Aorta (tissue), 5 donors: ENCODE measurements around the gene PPIE. TPM values are rescaled to one million over a fixed set of nuclear protein-coding genes. Genes with fewer than 3 reads are reported as not detected.
"Not testable (repeated sequence)": the region's sequence is repeated elsewhere in the genome, so short reads cannot be mapped to it uniquely, and the experiment has no call there.

Experiments used
- ATAC-seq: fragments of 200-7000 bp; cut with Tn5 transposase; one replicate; pipeline ENCODE4 v1.9.1; 2022; ENCODE audit warnings: moderate library complexity; ENCODE audit not compliant: low FRiP score
- DNase-seq, 2 donors: peaks; one replicate each; pipeline ENCODE4 v3.0.0-alpha.2; 2020
- H3K27ac ChIP-seq, 2 donors: one replicate each; pipeline ENCODE4 v1.5.1; 2013; ENCODE audit warnings: low read length in 2 of 2, mild to moderate bottlenecking in 2 of 2, moderate library complexity in 2 of 2, control low read depth in 1 of 2, inconsistent platforms in 1 of 2, low read depth in 1 of 2
- H3K27me3 ChIP-seq, 2 donors: one replicate each; pipeline ENCODE4 v1.6.1; 2013; ENCODE audit warnings: control low read depth in 1 of 2, low read length in 1 of 2, mild to moderate bottlenecking in 1 of 2, moderate library complexity in 1 of 2; ENCODE audit not compliant: insufficient read depth in 2 of 2, control insufficient read depth in 1 of 2
- H3K36me3 ChIP-seq, 2 donors: one replicate each; pipeline ENCODE4 v1.6.1; 2013; ENCODE audit warnings: control low read depth in 1 of 2, low read length in 1 of 2, mild to moderate bottlenecking in 1 of 2; ENCODE audit not compliant: insufficient read depth in 2 of 2, control insufficient read depth in 1 of 2
- H3K4me1 ChIP-seq, 2 donors: one replicate each; pipeline ENCODE4 v1.6.1; 2013; ENCODE audit warnings: low read length in 2 of 2, control low read depth in 1 of 2, mild to moderate bottlenecking in 1 of 2, moderate library complexity in 1 of 2; ENCODE audit not compliant: insufficient read depth in 2 of 2, control insufficient read depth in 1 of 2
- H3K4me3 ChIP-seq, 2 donors: one replicate each; pipeline ENCODE4 v1.5.1; 2013; ENCODE audit warnings: low read length in 2 of 2, control low read depth in 1 of 2, mild to moderate bottlenecking in 1 of 2
- H3K9me3 ChIP-seq: one replicate; pipeline ENCODE4 v1.6.1; 2013; ENCODE audit warnings: mild to moderate bottlenecking, low read length; ENCODE audit not compliant: control insufficient read depth
- WGBS, 2 donors: extraction: QIAGEN DNeasy Blood & Tissue Kit; methylation state at CpG; one replicate each; pipeline ENCODE4 v1.1.7; 2013; 5-methylcytosine and 5-hydroxymethylcytosine counted together
- intact Hi-C, 2 donors: fragments of 100-400 bp; cut with DNase I; formaldehyde crosslinking; loops; one replicate each; pipeline versions ENCODE4 v1.14.2 to v1.15.0; 2022
- polyA plus RNA-seq, 2 donors: library from polyadenylated mRNA; stranded (reverse); fragments of 200-250 nt; gene quantifications; one replicate each; pipeline ENCODE4 v1.2.3, GENCODE V29; 2013
- total RNA-seq, 2 donors: library from RNA; stranded (reverse); fragmentation: NEBNext Ultra II Directional; extraction: Animal tissue kit (Norgen Biotek cat#: 25700); gene quantifications; one replicate each; pipeline ENCODE4 v1.2.1, GENCODE V29; 2021
- donor health status: healthy with polysubstance abuse.
- donor health status: Bipolar disorder and iron deficiency.
- donor health status: DM: no; HTN: no; CAD: no.
- donor health status: DM: no; HTN: no; CAD: no.
- donor health status: DM: yes; HTN: yes; CAD: no.

The PPIE gene
- total and polyA plus RNA-seq, 4 donors, result 34.4 to 60.2 (median 42.6) TPM

- H3K9me3 ChIP-seq, result no peaks in the 10 kb centered on the region
- H3K4me3 ChIP-seq, result no peak overlapping the region
- no peaks in the 10 kb centered on the region for H3K4me1 ChIP-seq
- no peak overlapping the region for H3K27ac ChIP-seq
- ATAC-seq, result no peak
- DNase-seq, result no peak
- H3K36me3 ChIP-seq, result peaks cover 0 to 7% of the 10 kb centered on the region in 2 donors
- no peaks in the 10 kb centered on the region for H3K27me3 ChIP-seq
- intact Hi-C loops, result no loop called here
Measured at GRCh38 chr1:39759436-39759726, 20.7 kb downstream of the PPIE start.

- 94 to 95% methylated on average over 16 of the region's 16 CpGs for WGBS, 2 donors
- Histone ChIP-seq H3K9me3 (no peaks in the 10 kb centered on the region), H3K27ac (no peak overlapping the region), H3K27me3 (no peaks in the 10 kb centered on the region), H3K4me3 (no peak overlapping the region), H3K36me3 (peaks cover 0 to 6% of the 10 kb centered on the region in 2 donors), H3K4me1 (no peaks in the 10 kb centered on the region)
- no peak for DNase-seq
- no peak for ATAC-seq
- intact Hi-C loops, result no loop called here
Measured at GRCh38 chr1:39760074-39761008, 21.7 kb downstream of the PPIE start.

GRCh38 chr1:39761016-39761415 is 22.3 kb downstream of the PPIE start:
- Histone ChIP-seq H3K27me3 (no peaks in the 10 kb centered on the region), H3K4me1 (no peaks in the 10 kb centered on the region), H3K27ac (no peak overlapping the region), H3K9me3 (no peaks in the 10 kb centered on the region), H3K4me3 (no peak overlapping the region), H3K36me3 (peaks cover 0 to 5% of the 10 kb centered on the region in 2 donors)
- DNase-seq (no peak), ATAC-seq (no peak)
- 85 to 90% methylated on average over 7 to 9 of the region's 9 CpGs for WGBS, 2 donors
- intact Hi-C loops, result no loop called here

DNA sequence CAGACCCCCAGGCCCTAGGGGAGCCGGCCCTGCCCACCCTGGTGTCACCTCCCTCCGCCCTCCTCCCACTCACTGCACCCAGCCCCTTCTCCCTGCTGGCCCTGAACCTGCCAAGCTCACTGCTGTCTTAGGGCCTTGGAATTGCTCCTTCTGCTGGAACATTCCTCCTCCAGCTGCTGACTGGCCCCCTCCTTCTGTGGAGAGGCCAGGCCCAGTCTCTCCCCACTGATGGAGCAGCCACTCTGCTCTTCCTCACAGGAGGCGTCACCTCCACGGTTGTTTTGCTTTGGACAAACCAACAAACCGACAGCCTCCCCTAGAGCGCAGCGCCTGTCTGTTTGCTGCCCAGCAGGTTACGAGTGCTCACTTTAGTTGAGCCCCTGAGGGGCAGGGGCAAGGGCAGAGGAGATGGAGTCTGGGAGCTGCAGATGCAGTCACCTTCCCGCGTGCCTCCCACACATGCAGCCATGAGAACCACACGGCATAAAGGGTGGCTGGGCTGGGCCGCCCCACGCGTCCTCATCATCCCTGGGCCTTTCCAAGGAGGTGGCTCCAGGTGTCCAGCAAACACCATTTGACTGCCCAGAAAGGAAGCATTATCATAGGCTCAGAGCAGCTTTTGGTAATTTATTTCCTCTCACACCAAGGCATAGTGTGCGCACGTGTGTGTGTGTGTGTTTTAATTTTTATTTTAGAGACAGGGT is 23.0 kb downstream of the PPIE start:
- WGBS, 2 donors, result 72 to 79% methylated on average over 16 of the region's 16 CpGs
- Histone ChIP-seq H3K27me3 (no peaks in the 10 kb centered on the region), H3K4me3 (no peak overlapping the region), H3K4me1 (no peaks in the 10 kb centered on the region), H3K36me3 (peaks cover 0 to 3% of the 10 kb centered on the region in 2 donors), H3K9me3 (no peaks in the 10 kb centered on the region), H3K27ac (no peak overlapping the region)
- DNase-seq (no peak), ATAC-seq (no peak)
- intact Hi-C loops, result no loop called here

DNA sequence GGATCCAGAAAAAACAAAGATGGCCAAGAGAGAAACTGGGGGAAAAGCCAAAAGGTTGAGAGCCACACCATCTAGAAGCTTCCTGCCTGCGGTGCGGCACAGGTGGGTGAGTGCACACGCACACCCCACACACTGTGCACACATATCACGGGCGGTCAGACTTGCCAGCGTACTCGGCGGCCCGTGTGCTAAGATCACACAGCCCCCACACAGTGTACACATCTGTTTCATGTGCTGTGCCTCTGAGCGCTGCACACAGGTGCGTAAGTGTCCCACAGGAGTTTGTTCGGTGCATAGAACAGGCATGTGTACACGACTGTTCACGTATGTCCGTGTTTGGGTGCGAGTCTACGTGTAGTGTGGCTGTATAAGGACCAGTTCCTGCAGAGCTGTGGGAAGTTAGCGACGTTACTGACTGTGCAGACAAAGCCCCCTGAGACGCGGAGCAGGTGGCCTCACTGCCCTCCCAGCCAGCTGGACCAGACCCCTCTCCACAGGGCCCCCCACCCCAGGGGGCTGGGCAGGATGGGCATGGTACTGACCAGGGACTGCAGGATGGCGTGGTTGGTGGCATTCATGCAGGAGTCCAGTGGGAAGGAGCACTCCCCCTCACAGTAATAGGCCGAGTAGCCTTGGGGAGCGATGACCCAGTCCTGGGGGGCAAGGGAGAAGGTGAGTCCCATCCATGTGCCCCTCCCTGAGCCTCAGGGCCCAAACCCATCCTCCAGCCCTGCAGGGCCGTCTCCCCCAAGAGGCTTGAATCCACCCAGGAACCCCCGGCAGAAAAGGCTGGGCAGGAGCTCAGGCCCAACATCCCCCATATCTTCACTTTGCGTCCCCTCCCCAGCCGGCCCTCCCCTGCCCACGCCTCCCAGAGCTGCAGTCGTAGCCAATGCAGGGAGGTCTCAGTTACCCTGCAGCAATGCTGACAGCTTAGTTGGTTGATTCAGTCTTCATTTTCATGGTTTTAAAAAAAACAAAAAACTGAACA is 24.2 kb downstream of the PPIE start:
- H3K27me3 ChIP-seq, result no peaks in the 10 kb centered on the region
- ATAC-seq (no peak), DNase-seq (no peak)
- H3K4me3 ChIP-seq, result no peak overlapping the region
- H3K36me3 ChIP-seq, result no peaks in the 10 kb centered on the region
- H3K27ac ChIP-seq, result no peak overlapping the region
- no peaks in the 10 kb centered on the region for H3K9me3 ChIP-seq
- intact Hi-C loops, result no loop called here
- H3K4me1 ChIP-seq, result no peaks in the 10 kb centered on the region
- WGBS, 2 donors, result 91% methylated on average over 29 to 30 of the region's 30 CpGs

- WGBS, 2 donors, result 85 to 89% methylated on average over 15 of the region's 18 CpGs
- H3K9me3 ChIP-seq, ATAC-seq, H3K4me1 ChIP-seq, intact Hi-C loops, H3K27me3 ChIP-seq, DNase-seq, H3K36me3 ChIP-seq, H3K4me3 ChIP-seq, H3K27ac ChIP-seq: not testable (repeated sequence)
Measured at GRCh38 chr1:39763619-39764374, 25.1 kb downstream of the PPIE start.

DNA sequence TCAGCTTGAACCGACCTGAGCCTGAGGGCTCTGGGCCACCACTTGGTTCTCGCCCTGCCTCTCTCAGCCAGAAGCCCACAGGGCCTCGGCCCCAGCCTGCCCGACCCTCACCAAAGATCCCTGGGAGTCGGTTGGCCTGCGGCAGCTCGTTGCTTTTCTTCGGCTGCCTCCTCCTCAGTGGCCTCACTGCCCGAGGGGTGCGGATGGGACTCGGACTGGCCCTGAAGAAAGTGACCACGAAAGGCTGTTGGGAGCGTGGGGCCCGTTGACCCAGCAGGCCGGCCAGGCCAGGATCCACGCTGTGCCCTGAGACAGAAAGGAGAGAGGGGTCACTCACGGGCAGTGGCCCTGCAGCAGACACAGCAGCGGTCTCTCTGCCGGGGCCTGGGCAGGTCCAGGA is 25.8 kb downstream of the PPIE start:
- H3K27me3 ChIP-seq, H3K36me3 ChIP-seq, H3K9me3 ChIP-seq, H3K4me1 ChIP-seq, intact Hi-C loops, H3K27ac ChIP-seq, DNase-seq, ATAC-seq, H3K4me3 ChIP-seq: not testable (repeated sequence)
- WGBS, 2 donors, result 85 to 90% methylated on average over 8 to 15 of the region's 19 CpGs

- H3K27me3 ChIP-seq, H3K36me3 ChIP-seq, H3K4me3 ChIP-seq, H3K9me3 ChIP-seq, intact Hi-C loops, H3K4me1 ChIP-seq, DNase-seq, H3K27ac ChIP-seq, ATAC-seq: not testable (repeated sequence)
- 83 to 86% methylated on average over 1 of the region's 5 CpGs for WGBS, 2 donors
Measured at GRCh38 chr1:39766466-39766865, 27.8 kb downstream of the PPIE start.
